Esophagus (tissue), 2 donors: ENCODE measurements around the gene RNF225. TPM values are rescaled to one million over a fixed set of nuclear protein-coding genes. Genes with fewer than 3 reads are reported as not detected.
A peak's percentile ranks its signal among the peaks of the same experiment; 100 is the strongest.
"Not testable (repeated sequence)": the region's sequence is repeated elsewhere in the genome, so short reads cannot be mapped to it uniquely, and the experiment has no call there.

Source experiments
- H3K27ac ChIP-seq, 2 donors: one replicate each; pipeline ENCODE4 v1.5.1; 2013; ENCODE audit warnings: low read depth in 2 of 2, mild to moderate bottlenecking in 2 of 2, inconsistent platforms in 1 of 2, low read length in 1 of 2, moderate library complexity in 1 of 2
- H3K27me3 ChIP-seq, 2 donors: one replicate each; pipeline ENCODE4 v1.6.1; 2013; ENCODE audit warnings: low read length in 2 of 2, control low read depth in 1 of 2, mild to moderate bottlenecking in 1 of 2; ENCODE audit not compliant: insufficient read depth in 2 of 2, control insufficient read depth in 1 of 2
- H3K36me3 ChIP-seq, 2 donors: one replicate each; pipeline ENCODE4 v1.6.1; 2013; ENCODE audit warnings: low read length in 1 of 2; ENCODE audit not compliant: control insufficient read depth in 2 of 2, insufficient read depth in 2 of 2
- H3K4me1 ChIP-seq, 2 donors: one replicate each; pipeline ENCODE4 v1.6.1; 2013; ENCODE audit warnings: low read length in 1 of 2; ENCODE audit not compliant: control insufficient read depth in 2 of 2, insufficient read depth in 2 of 2
- H3K4me3 ChIP-seq, 2 donors: one replicate each; pipeline ENCODE4 v1.5.1; 2013; ENCODE audit warnings: low read length in 2 of 2, mild to moderate bottlenecking in 2 of 2, low read depth in 1 of 2, moderate library complexity in 1 of 2
- H3K9me3 ChIP-seq, 2 donors: one replicate each; pipeline ENCODE4 v1.6.1; 2013; ENCODE audit warnings: mild to moderate bottlenecking in 2 of 2, low read depth in 1 of 2, low read length in 1 of 2, moderate library complexity in 1 of 2; ENCODE audit not compliant: control insufficient read depth in 2 of 2, insufficient read depth in 1 of 2
- WGBS, 2 donors: extraction: QIAGEN DNeasy Blood & Tissue Kit; methylation state at CpG; one replicate each; pipeline ENCODE4 v1.1.7; 2013; 5-methylcytosine and 5-hydroxymethylcytosine counted together
- polyA plus RNA-seq, 2 donors: library from polyadenylated mRNA; stranded (reverse); fragments of 200-250 nt; gene quantifications; one replicate each; pipeline ENCODE4 v1.2.3, GENCODE V29; 2013
- donor health status: healthy with polysubstance abuse.
- donor health status: Bipolar disorder and iron deficiency.

Gene RNF225
- 1 to 10 TPM; 1.6 to 4.6 TPM for polyA plus RNA-seq

GRCh38 chr19:58395220-58395978 lies at the start of gene RNF225:
RNF225 (plus strand) TSS chr19:58395656; CDS start chr19:58396090, 434 bp downstream.
- H3K4me1 ChIP-seq = peaks cover 7 to 26% of the 10 kb centered on the region in 2 donors
- no peaks in the 10 kb centered on the region for H3K27me3 ChIP-seq
- WGBS, 2 donors = 24 to 29% methylated on average over 17 to 21 of the region's 21 CpGs
- H3K9me3 ChIP-seq = no peaks in the 10 kb centered on the region
- H3K4me3 ChIP-seq = peak within 1 kb of the TSS; percentile 53 to 62
- H3K27ac ChIP-seq = peak within 1 kb of the TSS; percentile 88 to 96
- peaks cover 4 to 18% of the 10 kb centered on the region in 2 donors for H3K36me3 ChIP-seq

- Histone ChIP-seq H3K27me3 (peaks cover 0 to 3% of the 10 kb centered on the region in 2 donors), H3K4me1 (peaks cover 0 to 5% of the 10 kb centered on the region in 2 donors), H3K27ac (peak overlapping the region; percentile 65 to 68), H3K9me3 (peaks cover 2 to 6% of the 10 kb centered on the region in 2 donors), H3K4me3 (peak overlapping the region; percentile 32 to 49), H3K36me3 (no peaks in the 10 kb centered on the region)
- 5% methylated on average over 68 to 82 of the region's 82 CpGs for WGBS, 2 donors
Observed at GRCh38 chr19:58346961-58347929, 48.2 kb upstream of the RNF225 start.

GRCh38 chr19:58348080-58348479 lies 47.4 kb upstream of the RNF225 start:
- not testable (repeated sequence) for H3K27ac ChIP-seq, H3K9me3 ChIP-seq, H3K4me1 ChIP-seq, H3K27me3 ChIP-seq, H3K36me3 ChIP-seq
- H3K4me3 ChIP-seq = peak overlapping the region; percentile 32 to 49
- 15 to 17% methylated on average over 12 of the region's 12 CpGs for WGBS, 2 donors

- H3K27me3 ChIP-seq = peaks cover 0 to 3% of the 10 kb centered on the region in 2 donors
- no peak overlapping the region for H3K4me3 ChIP-seq
- 58 to 59% methylated on average over 8 of the region's 8 CpGs for WGBS, 2 donors
- no peaks in the 10 kb centered on the region for H3K36me3 ChIP-seq
- H3K4me1 ChIP-seq = peaks cover 0 to 5% of the 10 kb centered on the region in 2 donors
- peaks cover 2 to 6% of the 10 kb centered on the region in 2 donors for H3K9me3 ChIP-seq
- no peak overlapping the region for H3K27ac ChIP-seq
Observed at GRCh38 chr19:58349590-58349989, 45.9 kb upstream of the RNF225 start.

GRCh38 chr19:58350001-58350861 lies 45.2 kb upstream of the RNF225 start:
- Histone ChIP-seq H3K27ac (no peak overlapping the region), H3K27me3 (peaks cover 0 to 3% of the 10 kb centered on the region in 2 donors), H3K4me1 (peaks cover 0 to 5% of the 10 kb centered on the region in 2 donors), H3K9me3 (peaks cover 2 to 6% of the 10 kb centered on the region in 2 donors), H3K4me3 (no peak overlapping the region), H3K36me3 (no peaks in the 10 kb centered on the region)
- 34 to 38% methylated on average over 77 to 84 of the region's 84 CpGs for WGBS, 2 donors

- peaks cover 0 to 3% of the 10 kb centered on the region in 2 donors for H3K27me3 ChIP-seq
- no peak overlapping the region for H3K27ac ChIP-seq
- peaks cover 3 to 6% of the 10 kb centered on the region in 2 donors for H3K9me3 ChIP-seq
- WGBS, 2 donors = 72 to 76% methylated on average over 34 of the region's 34 CpGs
- H3K36me3 ChIP-seq = no peaks in the 10 kb centered on the region
- no peak overlapping the region for H3K4me3 ChIP-seq
- peaks cover 2 to 5% of the 10 kb centered on the region in 2 donors for H3K4me1 ChIP-seq
Observed at GRCh38 chr19:58350871-58351557, 44.4 kb upstream of the RNF225 start.

GRCh38 chr19:58351558-58351878 lies 43.9 kb upstream of the RNF225 start:
- Histone ChIP-seq H3K9me3 (peaks cover 6 to 8% of the 10 kb centered on the region in 2 donors), H3K36me3 (no peaks in the 10 kb centered on the region), H3K4me1 (peaks cover 3 to 8% of the 10 kb centered on the region in 2 donors), H3K27me3 (peaks cover 0 to 3% of the 10 kb centered on the region in 2 donors), H3K4me3 (no peak overlapping the region), H3K27ac (no peak overlapping the region)
- 84 to 89% methylated on average over 7 to 9 of the region's 9 CpGs for WGBS, 2 donors

- H3K27me3 ChIP-seq = peaks cover 0 to 3% of the 10 kb centered on the region in 2 donors
- H3K36me3 ChIP-seq = no peaks in the 10 kb centered on the region
- H3K4me3 ChIP-seq = no peak overlapping the region
- no peak overlapping the region for H3K27ac ChIP-seq
- 86 to 87% methylated on average over 23 of the region's 23 CpGs for WGBS, 2 donors
- peaks cover 3 to 15% of the 10 kb centered on the region in 2 donors for H3K4me1 ChIP-seq
- H3K9me3 ChIP-seq = peaks cover 6 to 11% of the 10 kb centered on the region in 2 donors
Observed at GRCh38 chr19:58351990-58352755, 43.3 kb upstream of the RNF225 start.
